ENCODE data around the gene NOTCH1.
A peak's percentile ranks its signal among the peaks of the same experiment; 100 is the strongest.

NOTCH1 gene

DNA sequence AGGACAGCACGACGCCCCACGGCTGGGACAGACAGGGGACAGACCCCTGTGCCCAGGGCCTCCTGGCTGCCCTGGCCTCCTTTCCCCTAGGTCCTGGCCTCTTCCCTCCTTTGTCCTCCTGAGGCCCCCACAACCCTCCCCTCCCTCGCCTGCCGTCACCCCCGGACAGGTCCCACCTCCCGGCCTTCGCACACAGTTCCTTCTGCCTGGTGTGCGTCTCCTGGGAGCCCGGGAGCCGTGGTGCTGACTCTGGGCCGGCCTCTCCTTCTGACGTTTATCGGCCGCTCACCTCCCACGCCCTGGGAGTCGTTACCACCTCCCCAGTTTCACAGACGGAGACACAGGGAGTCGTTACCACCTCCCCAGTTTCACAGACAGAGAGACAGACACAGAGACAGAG is 25.1 kb upstream of the NOTCH1 start:
- H3K4me3 ChIP-seq (ENCODE audit: low read length): no peak overlapping the region
- no peak for TF ChIP-seq CTCF (conservative IDR thresholded peaks at IDR 0.05; ENCODE audit: low read length)
- no peak for DNase-seq (ENCODE audit: low read depth)

DNA sequence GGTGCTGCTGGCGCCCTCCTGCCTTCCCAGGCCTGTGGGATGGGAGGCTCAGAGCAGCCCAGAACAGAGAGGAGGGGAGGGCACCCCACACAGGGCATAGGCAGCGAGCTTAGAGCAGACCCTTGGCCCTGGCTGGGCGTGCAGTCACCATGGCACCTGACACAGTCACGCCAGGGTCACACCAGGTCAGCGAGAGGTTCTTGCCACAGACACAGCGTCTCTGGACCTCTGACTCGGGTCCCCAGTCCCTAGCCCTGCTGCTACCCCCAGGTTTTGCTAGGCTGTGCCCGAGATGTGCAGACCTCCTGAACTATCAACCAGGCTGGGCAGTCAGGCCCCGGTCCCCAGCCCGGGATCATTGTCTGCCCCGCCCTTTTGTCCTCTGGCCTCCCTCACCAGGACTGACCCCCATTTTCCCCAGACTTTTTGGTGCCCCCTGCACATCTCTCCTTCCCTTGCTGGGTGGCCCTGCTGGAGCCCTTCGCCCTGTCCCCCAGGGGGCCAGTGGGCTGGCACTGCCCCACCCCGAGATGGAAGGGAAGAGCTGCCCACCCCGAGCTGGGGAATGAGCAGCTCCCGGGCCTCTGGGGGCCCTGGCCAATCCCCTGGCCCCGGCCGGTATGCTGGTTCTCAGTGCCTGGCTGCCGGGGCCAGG is 24.5 kb upstream of the NOTCH1 start:
- DNase-seq (ENCODE audit: low read depth): no peak
- no peak overlapping the region for H3K4me3 ChIP-seq (ENCODE audit: low read length)
- no peak for TF ChIP-seq CTCF (conservative IDR thresholded peaks at IDR 0.05; ENCODE audit: low read length)

GRCh38 chr9:136569526-136570148 is 23.8 kb upstream of the NOTCH1 start:
- DNase-seq (ENCODE audit: low read depth): no peak
- H3K4me3 ChIP-seq (ENCODE audit: low read length): no peak overlapping the region
- no peak for TF ChIP-seq CTCF (conservative IDR thresholded peaks at IDR 0.05; ENCODE audit: low read length)

DNA sequence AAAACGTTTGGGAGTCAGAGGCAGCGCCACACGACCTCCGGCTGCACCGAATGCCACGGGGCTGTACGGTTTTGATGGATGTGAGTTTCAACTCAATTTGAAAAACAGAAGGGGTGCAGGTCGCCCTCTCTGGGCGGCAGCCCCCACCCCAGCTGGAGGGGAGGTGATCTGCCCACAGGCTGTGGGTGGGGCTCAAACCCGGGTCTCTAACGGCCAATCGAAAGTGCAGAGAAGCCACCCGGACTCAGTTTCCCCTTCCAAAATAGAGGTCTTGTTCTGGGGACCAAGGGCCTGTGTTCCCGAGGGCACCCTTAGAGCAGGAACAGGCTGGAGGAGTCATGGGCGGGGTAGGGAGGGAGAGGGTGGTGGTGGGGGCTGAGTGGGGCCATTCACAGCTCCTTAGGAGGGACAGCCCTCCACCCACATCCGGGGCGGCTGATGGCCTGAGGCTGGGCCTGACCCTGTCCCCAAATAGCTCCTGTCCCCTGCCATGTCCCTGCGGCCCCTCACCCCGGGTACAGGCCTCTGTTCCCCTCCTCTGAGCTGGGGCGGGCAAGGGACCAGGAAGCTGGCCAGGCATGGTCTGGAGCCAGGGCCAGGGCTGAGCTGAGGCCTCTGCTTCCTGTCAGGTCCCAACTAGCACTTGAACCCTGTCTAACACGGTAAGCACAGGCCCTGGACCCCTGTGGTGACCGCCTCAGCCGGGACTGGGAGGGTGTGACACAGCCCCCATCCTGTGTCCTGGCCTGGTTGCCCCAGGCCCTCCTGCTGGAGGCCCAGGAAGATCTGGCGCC is 22.6 kb upstream of the NOTCH1 start:
- no peak for DNase-seq (ENCODE audit: low read depth)
- H3K4me3 ChIP-seq (ENCODE audit: low read length): no peak overlapping the region
- no peak for TF ChIP-seq CTCF (conservative IDR thresholded peaks at IDR 0.05; ENCODE audit: low read length)

GRCh38 chr9:136567651-136568287 is 21.9 kb upstream of the NOTCH1 start:
- DNase-seq (ENCODE audit: low read depth): peak; percentile 79
- H3K4me3 ChIP-seq (ENCODE audit: low read length): no peak overlapping the region
- no peak for TF ChIP-seq CTCF (conservative IDR thresholded peaks at IDR 0.05; ENCODE audit: low read length)

DNA sequence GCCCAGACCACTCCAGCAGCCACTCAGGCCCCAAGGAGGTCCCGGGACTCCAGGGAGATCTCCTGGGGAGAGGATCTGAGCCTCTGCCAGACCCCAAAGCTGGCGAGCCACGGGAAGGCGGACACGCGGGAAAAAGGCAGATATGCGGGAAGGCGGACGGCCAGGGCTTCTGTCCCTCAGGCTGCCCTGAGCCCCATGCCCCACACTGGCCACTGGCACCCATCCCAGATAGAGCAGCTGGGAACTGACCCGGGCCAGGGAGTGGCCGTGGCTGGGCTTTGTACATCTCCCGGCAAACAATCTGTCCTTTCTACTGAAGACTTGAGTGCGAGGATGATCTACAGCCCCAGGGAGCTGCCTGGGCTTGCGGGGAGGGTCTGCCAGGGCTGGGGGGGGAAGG is 21.1 kb upstream of the NOTCH1 start:
- no peak for TF ChIP-seq CTCF (conservative IDR thresholded peaks at IDR 0.05; ENCODE audit: low read length)
- no peak overlapping the region for H3K4me3 ChIP-seq (ENCODE audit: low read length)
- no peak for DNase-seq (ENCODE audit: low read depth)
